HepG2 (cell line): Measurements from ENCODE around the gene GAGE10. TPM values are rescaled to one million over a fixed set of nuclear protein-coding genes. Genes with fewer than 3 reads are reported as not detected.

Experiments
- ASH2L ChIP-seq: fragments of 300-600, 200-600 bp; sonication (generic); IDR thresholded peaks from 2 replicates; pipeline ENCODE4 v1.7.0; 2017; ENCODE audit warnings: low read depth, mild to moderate bottlenecking, moderate library complexity, mixed read lengths, low read length; ENCODE audit not compliant: insufficient read length
- NCOA1 ChIP-seq: sonication (generic); formaldehyde crosslinking; IDR thresholded peaks from 2 replicates; pipeline ENCODE4 v1.9.0; 2021; ENCODE audit warnings: missing genetic modification reagents
- NCOA2 ChIP-seq: sonication (generic); formaldehyde crosslinking; IDR thresholded peaks from 2 replicates; pipeline ENCODE4 v1.8.0; 2022; ENCODE audit warnings: inconsistent platforms
- PITX1 ChIP-seq: sonication (generic); formaldehyde crosslinking; IDR thresholded peaks from 2 replicates; pipeline ENCODE4 v1.5.1; 2020; ENCODE audit warnings: mild to moderate bottlenecking, missing genetic modification reagents
- TFE3 ChIP-seq: IDR thresholded peaks from 2 replicates; pipeline ENCODE4 v1.6.1; 2016
- U2AF1 ChIP-seq: fragments of 200-400 bp; formaldehyde crosslinking; optimal IDR thresholded peaks from 2 replicates; pipeline ENCODE3; 2017; ENCODE audit warnings: mild to moderate bottlenecking, low read depth, low read length
- ZBTB49 ChIP-seq: sonication (generic); formaldehyde crosslinking; IDR thresholded peaks from 2 replicates; pipeline ENCODE4 v1.4.0; 2020; ENCODE audit warnings: missing genetic modification reagents, borderline replicate concordance
- ZNF318 ChIP-seq: sonication (generic); formaldehyde crosslinking; IDR thresholded peaks from 2 replicates; pipeline ENCODE4 v1.4.0; 2020; ENCODE audit warnings: mild to moderate bottlenecking, missing genetic modification reagents
- ZNF44 ChIP-seq: sonication (generic); formaldehyde crosslinking; IDR thresholded peaks from 2 replicates; pipeline ENCODE4 v1.5.1; 2020; ENCODE audit warnings: mild to moderate bottlenecking, missing genetic modification reagents
- ZNF720 ChIP-seq: sonication (generic); formaldehyde crosslinking; IDR thresholded peaks from 2 replicates; pipeline ENCODE4 v1.4.0; 2020; ENCODE audit warnings: missing genetic modification reagents
- polyA plus RNA-seq, 8 experiments: library from polyadenylated mRNA; depleted of rRNA in 3 of 8; stranded (reverse) in 7 of 8; unstranded in 1 of 8; fragments of >200 nt; fragmentation: Illumina TruSeq in 4 of 8; extraction: Trizol in 4 of 8; gene quantifications; 2 replicates each; pipeline versions ENCODE4 v1.2.1 to v1.2.3, GENCODE V29; 2011 to 2016; ENCODE audit warnings: low read depth in 4 of 8, missing spikeins in 1 of 8, mixed read lengths in 1 of 8; ENCODE audit not compliant: insufficient read depth in 1 of 8
- total RNA-seq, 5 experiments: library from RNA; depleted of rRNA; stranded (reverse); fragments of >200 nt; fragmentation: Illumina TruSeq; extraction: Trizol; gene quantifications; 2 replicates each; pipeline ENCODE4 v1.2.3, GENCODE V29; 2016; ENCODE audit warnings: low read depth in 1 of 5
- TF ChIP-seq, protein P1 (sequence below), 2 experiments: sonication (generic) in 1 of 2; formaldehyde crosslinking in 1 of 2; IDR thresholded peaks; 2 replicates each; pipeline versions ENCODE4 v1.5.1 to v1.6.1; 2011 to 2020; ENCODE audit warnings: borderline replicate concordance in 1 of 2, low read depth in 1 of 2, low read length in 1 of 2, mild to moderate bottlenecking in 1 of 2, missing genetic modification reagents in 1 of 2, moderate library complexity in 1 of 2

GAGE10 gene
- total and polyA plus RNA-seq, 2 of the 13 experiments (the other 11 are each of a cell fraction or from before 2014, with no cell fraction given): not detected

DNA sequence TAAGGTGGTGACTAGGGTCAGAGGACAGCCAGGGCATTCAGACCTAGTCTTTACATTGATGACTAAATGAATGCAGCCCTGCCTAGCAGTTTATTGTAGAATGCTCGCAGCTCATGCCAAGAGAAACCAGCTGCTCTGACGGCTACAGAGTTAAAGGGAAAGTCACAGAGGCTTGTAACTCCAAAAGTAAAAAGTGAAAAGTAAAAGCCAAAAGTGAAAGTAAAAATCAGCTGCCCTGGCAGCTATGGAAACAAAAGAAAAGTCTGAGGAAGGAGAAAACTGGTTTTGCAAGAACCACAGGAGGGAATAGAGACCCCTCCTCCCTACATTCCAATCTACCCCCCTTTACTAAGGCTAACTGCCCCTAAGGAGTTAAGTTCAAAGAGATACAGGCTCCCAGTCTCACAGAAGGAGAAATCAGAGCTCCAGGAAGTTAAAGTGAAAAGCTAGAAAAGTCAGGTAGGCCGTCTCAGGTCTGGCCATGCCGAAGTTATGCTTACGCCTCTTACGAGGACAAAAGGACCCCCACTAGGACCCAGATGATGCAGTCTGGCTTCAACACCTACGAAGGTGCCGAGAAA, 6.0 kb downstream of the GAGE10 start (continued):
- TF ChIP-seq TFE3 (CRISPR knock-in tag) (no peak), NCOA2 (CRISPR knock-in tag) (no peak), ZNF318 (CRISPR knock-in tag) (no peak), ZNF720 (CRISPR knock-in tag) (no peak), NCOA1 (CRISPR knock-in tag) (no peak), ZBTB49 (CRISPR knock-in tag) (no peak), U2AF1 (no peak), PITX1 (CRISPR knock-in tag) (no peak), ASH2L (no peak), ZNF44 (CRISPR knock-in tag) (no peak)
- TF ChIP-seq, protein P1, sequence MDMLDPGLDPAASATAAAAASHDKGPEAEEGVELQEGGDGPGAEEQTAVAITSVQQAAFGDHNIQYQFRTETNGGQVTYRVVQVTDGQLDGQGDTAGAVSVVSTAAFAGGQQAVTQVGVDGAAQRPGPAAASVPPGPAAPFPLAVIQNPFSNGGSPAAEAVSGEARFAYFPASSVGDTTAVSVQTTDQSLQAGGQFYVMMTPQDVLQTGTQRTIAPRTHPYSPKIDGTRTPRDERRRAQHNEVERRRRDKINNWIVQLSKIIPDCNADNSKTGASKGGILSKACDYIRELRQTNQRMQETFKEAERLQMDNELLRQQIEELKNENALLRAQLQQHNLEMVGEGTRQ (IDR thresholded peaks at IDR 0.05; ENCODE audit: low read depth, low read length): no peak
- TF ChIP-seq, protein P1 (CRISPR knock-in tag; IDR thresholded peaks at IDR 0.05; ENCODE audit: borderline replicate concordance): no peak
